Activated gamma-delta T cell treated with anti-CD3 and anti-CD28 coated beads, Interleukin-2, amount 50 U/mL, for 16 hours (primary cell): ENCODE results near the gene GMIP.
A peak's percentile ranks its signal among the peaks of the same experiment; 100 is the strongest.
"Not testable (repeated sequence)": the region's sequence is repeated elsewhere in the genome, so short reads cannot be mapped to it uniquely, and the experiment has no call there.

ENCODE experiments used
- DNase-seq: peaks from one replicate; pipeline ENCODE4 v3.0.0-alpha.2; 2020; ENCODE audit warnings: low read depth

GMIP gene

DNA sequence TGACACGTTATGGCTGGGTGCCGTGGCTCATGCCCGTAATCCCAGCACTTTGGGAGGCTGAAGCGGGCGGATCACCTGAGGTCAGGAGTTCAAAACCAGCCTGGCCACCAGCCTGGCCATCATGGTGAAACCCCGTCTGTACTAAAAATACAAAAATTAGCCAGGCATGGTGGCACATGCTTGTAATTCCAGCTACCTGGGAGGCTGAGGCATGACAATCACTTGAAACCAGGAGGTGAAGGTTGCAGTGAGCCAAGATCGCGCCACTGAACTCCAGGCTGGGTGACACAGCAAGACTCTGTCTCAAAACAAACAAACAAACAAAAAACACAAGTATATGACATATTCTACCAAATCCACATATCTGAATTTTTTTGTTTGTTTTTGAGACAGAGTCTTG, 36.8 kb downstream of the GMIP start:
- not testable (repeated sequence) for DNase-seq

DNA sequence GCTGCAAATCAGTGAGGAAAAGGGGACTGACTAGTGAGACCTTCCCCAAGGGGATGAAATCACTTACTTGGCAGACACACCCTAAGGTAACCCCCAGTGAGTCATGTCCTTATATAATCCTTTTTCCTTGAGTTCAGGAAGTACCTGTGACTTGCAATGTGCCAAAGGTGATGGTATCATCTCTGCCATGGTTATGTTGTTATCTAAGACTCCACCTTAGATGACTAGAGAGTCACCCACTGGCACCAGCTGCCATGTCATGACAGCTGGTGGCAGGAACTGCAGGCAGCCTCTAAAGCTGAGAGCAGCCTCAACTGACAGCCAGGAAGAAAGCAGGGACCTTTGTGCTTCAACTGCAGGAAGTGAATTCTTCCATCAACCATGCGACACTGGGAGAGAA, 37.4 kb downstream of the GMIP start:
- no peak for DNase-seq

DNA sequence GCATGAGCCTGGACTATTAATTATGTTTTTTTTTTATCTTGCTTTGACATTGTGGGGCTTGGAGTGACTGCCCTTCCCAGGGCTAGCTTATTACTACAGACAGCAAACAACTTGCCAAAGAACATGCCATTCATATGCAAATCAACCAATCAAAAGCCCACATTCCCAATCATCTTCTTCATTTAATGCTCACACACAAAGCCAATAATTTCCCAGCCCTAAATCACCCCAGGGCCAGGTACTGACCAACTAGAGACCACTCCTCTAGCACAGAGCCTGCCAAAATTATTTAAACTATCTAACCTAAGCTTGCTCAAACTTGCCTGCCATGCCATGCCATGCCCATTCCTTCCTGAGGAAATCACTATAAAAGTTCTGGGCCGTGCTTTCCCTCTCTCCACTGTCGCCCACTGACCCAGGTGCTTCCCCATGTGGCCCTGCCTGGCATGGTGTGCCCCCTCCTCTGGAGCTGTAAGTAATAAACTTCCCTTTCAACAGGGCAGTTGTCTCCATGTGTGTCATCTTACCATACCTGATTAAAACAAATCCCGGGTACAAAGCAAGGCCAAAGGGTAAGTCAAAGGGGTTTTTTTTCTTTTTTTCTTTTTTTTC, 40.6 kb downstream of the GMIP start:
- DNase-seq = no peak

DNA sequence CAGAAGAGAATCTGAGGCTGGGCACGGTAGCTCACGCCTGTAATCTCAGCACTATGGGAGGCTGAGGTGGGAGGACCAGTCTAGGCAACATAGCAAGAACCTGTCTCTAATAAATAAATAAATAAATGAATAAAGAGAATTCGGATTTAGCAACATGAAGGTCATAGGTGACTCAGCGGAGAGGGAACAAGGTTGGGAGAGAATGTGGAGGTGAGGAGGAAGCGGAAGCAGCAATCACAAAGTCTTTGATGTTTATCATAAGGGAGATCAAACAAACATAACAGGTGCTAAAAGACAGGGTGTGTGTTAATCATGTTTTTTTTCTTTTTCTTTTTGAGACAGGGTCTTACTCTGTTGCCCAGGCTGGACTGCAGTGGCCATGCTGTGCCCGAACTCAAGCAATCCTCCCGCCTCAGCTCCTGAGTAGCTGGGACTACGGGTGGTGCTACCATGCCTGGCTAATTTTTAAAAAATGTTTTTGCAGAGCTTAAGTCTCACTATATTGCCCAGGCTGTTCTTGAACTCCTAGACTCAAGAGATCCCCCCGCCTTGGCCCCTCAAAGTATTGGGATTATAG, 41.2 kb downstream of the GMIP start:
- DNase-seq = no peak

DNA sequence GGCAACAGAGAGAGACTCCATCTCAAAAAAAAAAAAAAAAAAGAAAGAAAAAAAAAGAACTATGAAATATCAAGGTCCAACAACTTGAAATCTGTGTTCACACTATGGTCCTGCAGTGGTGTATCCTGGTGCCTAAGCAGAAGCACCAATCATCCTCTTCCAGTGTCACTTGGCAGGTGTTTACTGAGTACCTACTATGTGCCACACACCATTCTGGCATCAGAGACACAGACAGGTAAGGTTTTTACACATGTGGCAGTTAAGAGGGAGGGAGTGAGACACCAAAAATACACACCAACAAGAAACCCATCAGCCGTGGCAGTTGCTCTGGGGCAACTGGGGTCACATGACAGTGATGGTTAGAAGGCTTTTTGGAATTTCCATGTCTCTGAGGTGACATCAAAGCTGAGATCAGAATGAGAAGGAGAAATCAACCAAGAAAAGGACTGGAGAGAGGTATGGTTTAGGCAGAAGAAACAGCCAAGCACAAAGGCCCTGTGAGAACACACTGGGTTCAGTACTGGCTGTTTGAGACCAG, 42.6 kb downstream of the GMIP start:
- no peak for DNase-seq

DNA sequence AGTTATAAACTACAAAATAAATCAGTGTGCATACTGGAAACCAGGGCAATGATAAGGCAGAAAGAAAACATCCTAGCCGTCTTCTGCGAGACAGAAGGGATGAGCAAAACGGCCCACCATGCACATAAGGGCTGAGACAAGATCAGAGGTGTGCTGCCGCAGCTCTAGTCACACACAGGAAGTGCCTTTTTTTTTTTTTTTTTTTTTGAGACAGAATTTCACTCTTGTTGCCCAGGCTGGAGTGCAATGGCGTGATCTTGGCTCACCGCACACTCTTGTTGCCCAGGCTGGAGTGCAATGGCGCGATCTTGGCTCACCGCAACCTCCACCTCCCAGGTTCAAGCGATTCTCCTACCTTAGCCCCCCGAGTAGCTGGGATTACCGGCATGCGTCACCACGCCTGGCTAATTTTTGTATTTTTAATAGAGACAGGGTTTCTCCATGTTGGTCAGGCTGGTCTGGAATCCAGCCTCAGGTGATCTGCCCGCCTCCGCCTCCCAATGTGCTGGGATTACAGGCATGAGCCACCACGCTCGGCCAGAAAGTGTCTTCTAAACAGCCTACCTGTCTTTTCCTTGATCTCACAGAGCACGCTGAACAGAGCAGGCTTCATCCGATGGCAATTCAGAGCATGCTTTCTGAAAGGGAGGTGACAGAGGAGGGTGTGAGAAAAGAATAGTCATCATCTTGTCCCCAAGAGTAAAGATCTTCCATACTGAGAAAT, 44.6 kb downstream of the GMIP start:
- peak; percentile 60 for DNase-seq

DNA sequence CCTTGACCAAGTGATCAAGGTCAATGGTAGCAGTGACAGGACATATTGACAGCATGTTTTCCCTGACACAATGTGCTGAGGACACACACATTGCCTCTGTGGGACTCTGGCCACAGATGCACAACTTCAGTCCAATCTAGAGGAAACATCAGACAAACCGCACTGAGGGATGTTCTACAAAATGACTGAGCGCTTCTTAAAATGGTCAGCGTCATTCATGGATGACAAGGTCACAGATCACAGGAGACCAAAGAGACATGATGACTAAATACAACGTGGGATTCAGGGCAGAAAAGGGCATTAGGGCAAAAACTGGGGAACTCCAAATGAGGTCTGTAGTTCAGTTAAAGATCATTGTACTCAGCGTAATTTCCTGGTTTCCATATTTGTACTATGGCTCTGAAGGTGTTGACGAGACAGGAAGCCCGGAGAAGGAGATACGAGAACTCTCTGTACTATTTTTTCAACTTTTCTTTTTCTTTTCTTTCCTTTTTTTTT, 45.6 kb downstream of the GMIP start:
- DNase-seq = no peak

DNA sequence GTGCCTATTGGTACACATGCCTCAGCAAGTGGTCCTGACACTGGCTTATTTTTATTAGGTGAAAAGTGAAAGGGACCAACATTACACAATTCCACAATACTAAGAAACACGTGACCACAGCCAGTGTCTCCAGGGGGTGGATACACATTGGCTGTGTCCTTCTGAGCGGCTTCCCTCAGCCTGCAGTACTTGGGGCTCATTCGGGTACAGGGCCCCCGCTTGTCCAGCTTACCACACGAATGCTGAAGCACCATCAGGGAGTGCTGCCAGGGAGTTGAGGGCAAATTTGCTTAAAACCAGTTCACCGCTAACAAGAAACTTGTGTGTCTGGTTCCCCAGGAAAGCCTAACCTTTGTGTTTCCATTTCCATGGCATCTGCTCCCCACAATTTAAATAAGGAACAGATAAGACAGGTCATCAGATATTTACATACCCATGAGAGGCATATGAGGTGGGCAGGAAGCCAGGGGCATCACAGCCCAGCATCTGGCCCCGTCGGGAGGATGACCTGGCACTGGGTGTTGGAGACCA, 48.2 kb downstream of the GMIP start:
- DNase-seq = no peak

DNA sequence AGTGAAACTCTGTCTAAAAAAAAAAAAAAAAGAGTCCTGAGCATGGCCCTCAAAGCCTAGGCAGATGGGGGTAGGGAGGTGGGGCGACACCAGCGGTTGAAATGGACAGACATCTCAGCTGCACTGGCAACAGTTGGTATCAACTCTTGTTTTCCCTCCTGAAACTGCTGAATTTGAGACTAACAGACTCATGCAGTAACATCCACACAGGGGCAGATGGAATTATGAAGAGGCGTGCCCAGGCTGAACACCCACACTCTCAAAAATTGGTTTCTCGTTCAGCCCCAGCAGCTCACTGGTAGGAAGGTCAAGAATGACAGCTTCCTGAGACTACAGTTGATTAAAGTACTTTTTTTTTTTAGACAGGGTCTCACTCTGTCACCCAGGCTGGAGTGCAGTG, 49.1 kb downstream of the GMIP start:
- DNase-seq = no peak

DNA sequence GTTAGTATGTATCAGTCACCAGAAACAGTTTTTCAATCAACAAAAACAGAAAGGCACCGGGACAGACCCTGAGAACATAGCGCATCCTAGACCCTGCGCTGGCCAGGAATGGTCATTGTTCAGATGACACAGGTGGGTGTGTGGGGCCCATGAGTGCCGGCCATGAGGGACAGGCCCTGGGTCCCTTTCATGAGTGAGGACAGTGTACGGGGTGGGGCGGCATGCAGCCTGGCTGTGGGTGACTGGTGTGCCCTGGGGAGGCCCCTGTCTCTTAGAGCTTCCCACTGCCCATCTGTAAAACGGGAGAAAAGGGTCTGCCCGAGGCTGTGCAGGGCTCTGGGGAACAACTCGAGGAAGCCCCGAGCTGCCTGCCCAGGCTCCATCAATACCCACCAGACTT, 50.8 kb downstream of the GMIP start:
- DNase-seq = no peak

DNA sequence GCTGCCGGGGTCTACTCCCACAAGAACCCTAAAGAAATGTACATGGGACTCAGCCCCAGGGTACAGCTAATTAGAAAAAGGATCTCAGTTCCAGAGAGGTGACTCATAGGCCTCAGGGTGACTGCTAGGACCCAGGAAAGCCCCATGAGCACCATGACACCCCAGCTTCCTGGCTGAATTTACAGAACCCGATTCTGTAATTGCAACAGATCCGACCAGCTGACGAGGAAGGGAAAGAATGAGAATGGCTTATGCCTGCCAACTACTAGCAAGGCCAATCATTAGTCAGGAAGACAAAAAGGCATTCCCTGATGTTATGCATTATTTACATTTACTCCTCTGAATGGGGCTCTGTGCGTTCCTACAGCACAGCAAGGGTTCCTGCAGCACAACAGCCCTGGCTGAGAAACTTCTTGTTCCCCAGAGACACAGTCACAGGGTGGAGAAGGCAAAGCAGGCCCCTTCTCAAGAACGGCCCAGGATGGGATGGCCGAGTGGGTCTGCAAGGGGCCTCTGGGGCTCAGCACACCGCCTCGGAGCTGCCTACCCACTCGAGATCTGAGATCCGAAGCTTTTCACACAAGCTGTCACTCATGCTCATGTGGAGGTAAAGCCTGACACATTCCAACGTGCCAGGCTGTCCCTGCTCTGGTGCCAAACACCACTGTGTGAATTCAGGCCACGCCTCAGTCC, 52.2 kb downstream of the GMIP start:
- peak; percentile 55 for DNase-seq

DNA sequence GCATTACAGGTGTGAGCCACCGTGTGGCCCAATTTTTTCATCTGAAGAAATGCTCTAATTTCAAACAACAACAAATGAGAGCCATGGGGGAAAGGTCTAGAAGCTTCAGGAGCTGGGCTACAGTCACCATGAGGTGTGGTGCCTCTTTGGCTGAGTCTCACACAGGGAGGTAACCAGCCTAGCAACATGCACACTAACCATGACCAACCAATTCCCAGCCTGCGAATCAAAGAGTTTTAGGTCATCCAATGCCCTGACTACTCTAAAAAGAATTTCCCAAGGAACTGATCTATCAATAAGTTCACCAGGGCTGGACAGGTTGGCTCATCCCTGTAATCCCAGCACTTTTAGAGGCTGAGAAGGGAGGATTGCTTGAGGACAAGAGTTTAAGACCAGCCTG, 54.9 kb downstream of the GMIP start:
- DNase-seq = no peak

DNA sequence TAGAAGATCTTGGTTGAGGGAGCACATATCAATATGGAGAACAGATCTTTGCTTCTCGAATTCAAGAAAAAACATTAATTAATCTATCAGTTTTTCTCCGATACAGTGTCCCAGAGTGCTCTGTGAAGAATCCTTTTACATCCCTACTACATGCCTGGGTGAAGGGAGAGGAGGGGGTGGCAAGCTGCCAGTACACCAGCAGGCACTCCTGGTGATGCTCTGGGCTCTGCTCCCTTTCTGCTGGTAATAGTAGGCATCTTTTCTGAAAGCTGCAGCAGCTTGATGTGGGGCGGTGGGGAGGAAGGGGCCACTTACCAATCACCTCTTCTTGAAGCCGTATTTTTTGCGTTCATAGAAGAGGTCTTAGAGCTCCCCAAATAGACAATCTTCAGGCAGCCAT, 55.7 kb downstream of the GMIP start:
- DNase-seq = no peak

DNA sequence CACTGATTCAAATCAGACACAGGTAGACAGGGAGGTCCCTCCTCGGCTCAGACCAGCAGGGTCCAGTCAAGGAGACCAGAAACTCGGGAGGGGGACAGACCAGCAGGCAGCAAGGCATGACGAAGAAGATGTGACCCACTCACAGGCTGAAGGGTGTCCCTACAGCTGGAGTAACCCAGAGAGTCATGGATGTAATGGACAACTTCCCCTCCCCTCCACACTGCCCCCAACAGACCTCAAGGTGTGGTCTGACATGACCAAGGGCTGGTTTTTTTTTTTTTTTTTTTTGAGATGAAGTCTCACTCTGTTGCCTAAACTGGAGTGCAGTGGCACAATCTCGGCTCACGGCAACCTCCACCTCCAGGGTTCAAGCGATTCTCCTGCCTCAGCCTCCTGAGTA, 59.1 kb downstream of the GMIP start:
- DNase-seq = no peak

DNA sequence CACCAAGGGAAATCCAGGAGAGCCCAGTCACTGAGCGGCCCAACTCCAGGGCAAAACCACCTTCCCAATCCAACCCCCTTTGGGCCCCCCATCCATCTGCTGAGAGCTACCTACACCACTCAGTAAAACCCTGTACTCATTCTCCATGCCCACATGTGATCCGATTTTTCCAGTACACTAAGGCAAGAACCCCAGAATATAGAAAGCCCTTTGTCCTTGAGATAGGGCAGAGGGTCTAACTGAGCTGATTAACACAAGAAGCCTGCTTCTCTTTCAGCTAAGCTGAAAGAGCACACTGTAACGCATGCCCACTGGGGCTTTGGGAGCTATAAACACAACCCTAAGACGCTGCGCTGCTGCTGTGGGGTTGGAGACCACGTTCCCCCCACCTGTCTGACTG, 61.0 kb downstream of the GMIP start:
- no peak for DNase-seq

DNA sequence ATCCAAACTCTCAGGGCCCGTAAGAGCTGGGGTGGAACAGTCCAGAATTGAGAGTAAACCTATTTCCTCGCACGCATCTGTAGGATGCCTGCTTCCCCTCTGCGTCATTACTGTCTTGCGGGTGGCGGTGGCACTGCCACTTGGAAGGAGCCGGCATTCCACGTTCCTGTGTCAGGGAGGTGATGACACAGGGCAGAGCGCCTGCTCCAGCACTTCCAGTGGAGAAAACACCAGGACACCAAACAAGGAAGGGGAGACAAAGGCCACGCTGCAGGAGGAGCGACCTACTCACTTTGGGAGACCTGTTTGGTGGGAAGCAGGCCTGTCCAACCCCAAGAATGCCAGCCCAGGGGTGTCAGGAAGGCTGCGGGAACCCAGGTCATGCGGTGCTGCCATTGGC, 62.1 kb downstream of the GMIP start:
- no peak for DNase-seq

DNA sequence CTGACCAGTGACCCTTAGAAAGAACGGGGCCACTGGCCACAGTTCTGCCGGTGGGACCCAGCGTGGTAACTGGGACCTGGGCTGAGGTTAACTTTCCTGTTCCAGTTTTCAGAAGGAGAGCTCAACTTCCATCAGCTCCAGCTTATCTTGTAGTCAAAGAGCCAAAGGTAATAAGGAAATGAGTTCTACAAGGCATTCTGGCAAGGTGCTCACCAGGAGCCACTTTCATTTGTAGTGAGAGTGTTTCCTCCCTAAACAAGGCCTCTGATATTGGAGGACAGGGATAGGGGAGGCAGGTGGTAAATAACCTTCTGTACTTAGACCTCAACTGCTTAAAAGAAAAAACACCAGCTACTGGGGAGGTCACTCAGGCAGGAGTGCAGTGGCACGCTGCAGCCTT, 63.0 kb downstream of the GMIP start:
- no peak for DNase-seq

DNA sequence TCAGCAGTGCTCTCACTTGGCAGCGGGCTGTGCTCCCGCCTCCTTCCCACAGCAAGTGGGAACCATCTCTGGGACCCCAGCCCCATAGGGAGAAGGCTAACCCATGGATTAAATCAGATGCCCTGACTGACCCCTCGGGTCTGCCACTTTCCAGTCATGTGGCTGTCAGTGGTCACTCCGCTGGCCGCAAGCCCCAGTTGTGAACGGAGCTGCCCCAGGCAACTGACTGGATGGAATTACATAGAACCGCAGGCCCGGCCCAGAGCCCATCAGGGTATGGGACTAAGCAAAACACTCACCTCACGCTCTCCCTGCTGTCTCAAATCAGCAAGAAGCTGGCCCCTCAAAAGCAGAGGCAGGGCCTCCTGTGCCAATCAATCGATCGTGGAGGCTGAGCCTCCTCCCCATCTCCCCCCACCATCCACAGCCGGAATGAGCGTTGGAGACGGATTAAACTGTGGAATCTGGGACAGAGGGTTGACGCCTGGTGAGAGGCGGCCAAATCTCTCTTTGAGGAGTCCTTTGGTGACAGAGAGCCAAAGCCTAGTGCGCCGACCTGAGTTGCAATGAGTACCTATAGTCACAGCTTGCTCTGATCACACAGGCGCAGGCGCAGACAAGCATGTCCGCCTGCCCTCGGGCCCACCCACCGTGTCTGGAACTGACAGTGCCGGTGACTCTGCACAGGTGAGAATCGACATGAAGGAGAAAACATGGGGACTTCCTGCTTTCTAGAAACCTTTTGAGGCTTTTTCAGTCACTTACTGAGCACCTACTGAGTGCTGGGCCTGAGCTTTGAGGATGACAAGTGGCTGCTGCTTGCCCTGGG, 63.7 kb downstream of the GMIP start:
- no peak for DNase-seq
